NCI-H1417 treated with DMSO at 0.1 percent for 48 hours (cell line): ENCODE results near the gene ZSWIM1.
A peak's percentile ranks its signal among the peaks of the same experiment; 100 is the strongest.

Experiments used
- DNase-seq: peaks from one replicate; lab custom pipeline; 2025; lab: John Stamatoyannopoulos, UW

ZSWIM1 gene

DNA sequence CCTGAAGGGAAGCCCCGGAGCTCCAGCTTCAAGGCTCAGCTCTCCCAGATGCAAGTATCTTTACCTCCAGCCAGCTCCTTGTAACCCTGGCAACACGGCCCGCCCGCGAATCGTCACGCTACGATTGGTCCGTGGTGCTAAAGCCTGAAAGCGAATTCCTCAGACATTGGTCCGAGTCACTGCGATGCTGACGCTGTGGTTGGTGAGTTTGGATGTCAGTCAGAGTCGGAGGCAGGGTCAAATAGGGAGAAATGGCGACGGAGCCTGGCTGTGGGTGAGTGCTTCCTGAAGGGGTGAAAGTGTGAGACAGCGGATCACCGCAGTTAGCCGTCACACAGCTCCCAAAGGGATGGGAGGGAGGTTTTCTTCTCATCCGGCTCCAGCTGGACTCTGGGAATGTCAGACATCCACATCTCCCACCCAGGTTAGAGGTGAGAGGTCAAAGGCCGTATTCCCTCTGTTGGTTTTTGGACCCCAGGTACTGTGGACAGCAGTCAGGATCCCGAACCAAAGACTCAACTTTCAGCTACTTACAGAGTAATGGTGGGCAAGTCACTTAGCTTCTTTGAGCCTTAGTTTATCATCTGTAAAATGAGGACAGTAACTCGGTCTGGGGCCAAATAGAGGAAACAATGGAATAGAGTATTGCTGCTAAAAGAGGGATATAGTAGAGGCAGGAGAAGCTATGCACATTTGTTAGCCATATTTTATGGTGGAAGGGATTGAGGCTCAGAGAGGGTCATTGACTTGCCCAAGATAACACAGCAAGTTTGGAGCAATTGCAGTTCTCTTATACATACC, at the start of gene ZSWIM1:
ZSWIM1 (plus strand) TSS at position 240 of the 801 bp plus-strand sequence. CDS start 1,366 bp downstream, outside the sequence.
- peak; percentile 93 for DNase-seq

GRCh38 chr20:45832619-45833018, 48.4 kb upstream of the ZSWIM1 start:
- no peak for DNase-seq

- no peak for DNase-seq
Measured at GRCh38 chr20:45833030-45833882, 47.8 kb upstream of the ZSWIM1 start, which contains the start of gene SNX21. SNX21 (plus strand) TSS chr20:45833799; CDS start chr20:45833920, 121 bp downstream.

GRCh38 chr20:45833883-45834796, 46.9 kb upstream of the ZSWIM1 start:
- no peak for DNase-seq

- no peak for DNase-seq
Measured at GRCh38 chr20:45834797-45835161, 46.2 kb upstream of the ZSWIM1 start.

DNA sequence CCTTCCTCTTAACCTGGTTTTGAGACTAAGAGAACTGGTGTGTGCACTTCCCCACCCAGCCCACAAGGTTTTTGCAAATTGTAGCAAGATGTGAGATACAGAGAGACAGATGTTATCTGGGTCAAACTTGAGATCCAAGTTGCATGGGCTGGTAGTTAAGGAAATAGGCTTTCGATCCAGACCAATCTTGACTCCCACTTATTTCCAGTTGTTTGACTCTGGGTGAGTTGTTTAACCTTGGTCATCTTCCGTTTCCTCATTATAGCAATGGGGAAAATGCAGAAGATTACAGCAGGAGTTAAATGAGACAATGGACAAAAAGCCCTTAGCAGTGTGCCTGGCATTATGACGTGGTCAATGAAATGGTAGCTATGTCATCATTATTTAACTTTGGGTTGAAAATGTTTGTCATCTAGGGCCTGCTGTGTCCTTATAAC, 45.7 kb upstream of the ZSWIM1 start:
- no peak for DNase-seq

GRCh38 chr20:45835825-45836224, 45.2 kb upstream of the ZSWIM1 start:
- DNase-seq, result no peak

DNA sequence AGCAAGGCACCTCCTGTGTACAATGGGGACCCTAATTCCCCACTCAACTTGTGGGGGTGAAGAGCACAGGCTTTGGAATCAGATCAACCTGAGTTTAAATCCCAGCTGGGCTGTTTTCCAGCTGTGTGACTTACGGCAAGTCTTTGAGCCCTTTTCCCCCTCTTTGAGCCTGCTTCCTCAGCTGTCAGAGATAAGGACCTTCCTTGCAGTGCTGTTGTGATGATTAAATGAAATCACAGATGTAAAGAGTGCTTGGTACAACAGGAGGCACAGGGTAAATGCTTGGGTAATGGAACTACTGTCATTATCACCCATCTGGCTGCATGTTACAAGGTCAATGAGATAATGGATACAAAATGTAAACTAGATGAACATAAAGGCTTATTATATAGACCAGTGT, 44.2 kb upstream of the ZSWIM1 start:
- DNase-seq, result no peak

DNA sequence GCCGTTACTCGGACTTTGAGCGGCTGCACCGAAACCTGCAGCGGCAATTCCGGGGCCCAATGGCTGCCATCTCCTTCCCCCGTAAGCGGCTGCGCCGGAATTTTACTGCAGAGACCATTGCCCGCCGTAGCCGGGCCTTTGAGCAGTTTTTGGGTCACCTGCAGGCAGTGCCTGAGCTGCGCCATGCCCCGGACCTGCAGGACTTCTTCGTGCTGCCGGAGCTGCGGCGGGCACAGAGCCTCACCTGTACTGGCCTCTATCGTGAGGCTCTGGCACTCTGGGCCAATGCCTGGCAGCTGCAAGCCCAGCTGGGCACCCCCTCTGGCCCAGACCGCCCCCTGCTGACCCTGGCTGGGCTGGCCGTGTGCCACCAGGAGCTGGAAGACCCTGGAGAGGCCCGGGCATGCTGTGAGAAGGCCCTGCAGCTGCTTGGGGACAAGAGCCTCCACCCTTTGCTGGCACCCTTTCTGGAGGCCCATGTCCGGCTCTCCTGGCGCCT, 40.3 kb upstream of the ZSWIM1 start:
- DNase-seq, result no peak

- DNase-seq, result no peak
Measured at GRCh38 chr20:45841407-45842129, 39.5 kb upstream of the ZSWIM1 start.

- no peak for DNase-seq
Measured at GRCh38 chr20:45842169-45842812, 38.7 kb upstream of the ZSWIM1 start.

DNA sequence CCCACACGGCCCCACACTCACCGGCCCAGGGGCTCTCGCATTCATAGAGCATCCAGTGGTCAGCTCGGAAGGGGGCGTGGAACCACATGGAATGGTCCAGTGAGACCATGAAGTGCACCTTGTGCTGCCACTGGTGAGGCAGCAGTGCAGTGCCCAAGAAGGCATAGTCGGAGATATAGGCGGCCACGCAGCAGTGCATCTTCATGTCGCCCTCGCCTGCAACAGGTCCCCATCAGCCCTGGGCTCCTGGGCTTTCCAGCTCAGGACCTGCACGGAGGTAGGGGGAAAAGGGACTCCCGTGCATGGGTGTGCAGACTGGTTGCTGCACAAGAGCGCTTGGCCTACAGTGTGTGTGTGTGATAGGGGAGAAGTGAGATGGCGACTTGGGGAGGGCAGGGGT, 37.5 kb upstream of the ZSWIM1 start:
- no peak for DNase-seq

GRCh38 chr20:45845452-45845851, 35.6 kb upstream of the ZSWIM1 start:
- no peak for DNase-seq

DNA sequence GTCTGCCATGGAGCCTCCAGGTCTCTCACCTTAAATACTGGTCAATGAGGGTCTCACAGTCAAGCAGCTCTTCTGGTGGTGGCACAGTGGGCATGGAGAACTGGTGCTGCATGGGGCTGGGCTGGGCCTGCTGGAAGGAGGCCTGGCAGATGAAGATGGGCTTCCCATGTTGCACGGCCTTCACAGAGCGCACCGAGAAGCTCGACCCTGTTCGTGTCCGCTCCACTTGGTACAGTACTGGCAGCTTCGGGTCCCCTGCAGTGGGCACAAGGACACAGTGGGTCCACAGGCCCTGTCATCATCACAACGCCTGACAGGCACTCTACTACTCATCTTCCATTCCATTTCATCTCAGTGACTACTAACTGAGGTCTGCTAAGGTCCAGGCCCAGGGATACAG, 32.6 kb upstream of the ZSWIM1 start:
- DNase-seq, result no peak

GRCh38 chr20:45848969-45849582, 32.0 kb upstream of the ZSWIM1 start:
- no peak for DNase-seq

DNA sequence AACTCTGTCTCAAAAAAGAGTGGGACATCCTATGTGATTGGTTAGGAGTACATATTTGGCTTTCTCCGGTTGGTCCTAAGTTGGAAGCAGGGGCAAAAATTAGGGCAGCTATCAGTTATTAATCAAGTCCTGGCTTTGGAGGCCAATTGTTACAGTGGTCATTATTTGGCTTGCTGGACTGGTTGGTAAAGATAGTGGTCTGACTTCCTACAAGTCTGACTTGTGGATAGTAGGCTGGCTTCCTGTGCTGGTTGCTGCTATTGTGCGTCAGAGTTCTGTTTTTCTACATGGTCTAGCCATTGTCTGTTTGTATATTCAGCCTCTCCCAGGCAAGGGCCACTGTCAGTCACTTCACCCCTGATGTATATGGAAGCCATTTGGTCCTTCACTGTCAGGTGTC, 30.8 kb upstream of the ZSWIM1 start:
- no peak for DNase-seq

DNA sequence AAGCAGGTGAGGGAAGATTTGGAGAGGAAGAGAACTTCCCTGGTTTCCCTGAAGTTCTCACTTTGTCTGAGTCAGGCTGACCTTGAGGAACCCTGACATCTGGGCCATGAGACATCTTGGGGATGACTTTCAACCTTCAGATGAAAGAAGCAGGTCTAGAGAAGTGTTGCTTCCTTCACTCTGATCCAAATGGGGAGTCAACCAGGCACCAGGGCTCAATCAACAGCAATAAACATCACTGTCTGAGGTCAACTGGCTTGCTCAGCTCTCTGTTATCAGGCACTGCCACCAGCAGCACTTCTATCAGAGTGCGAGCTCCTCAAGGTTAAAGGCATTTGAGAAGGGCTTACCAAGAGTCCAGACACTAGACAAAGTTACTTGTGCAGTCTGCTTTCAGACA, 30.1 kb upstream of the ZSWIM1 start:
- no peak for DNase-seq

- no peak for DNase-seq
Measured at GRCh38 chr20:45851501-45851900, 29.5 kb upstream of the ZSWIM1 start.

- no peak for DNase-seq
Measured at GRCh38 chr20:45852326-45852725, 28.7 kb upstream of the ZSWIM1 start.

- DNase-seq, result no peak
Measured at GRCh38 chr20:45853484-45853883, 27.5 kb upstream of the ZSWIM1 start.
